HepG2 (cell line): ENCODE data around the gene NCOA3. TPM values are rescaled to one million over a fixed set of nuclear protein-coding genes. Genes with fewer than 3 reads are reported as not detected.

Source experiments
- ATAC-seq: fragments of 200-7000 bp; cut with Tn5 transposase; 3 replicates; pipeline ENCODE4 v1.9.1; 2020; ENCODE audit warnings: mild to moderate bottlenecking, moderate library complexity
- BruUV-seq: library from RNA; stranded (reverse); fragments of 400-500 nt; replicated peaks from 2 replicates; lab custom pipeline; 2021; lab: Mats Ljungman, UMichigan
- CTCF ChIA-PET: fragments of 300-600 bp; formaldehyde crosslinking; extraction: SDS; loops from one replicate; lab custom pipeline; 2021; ENCODE audit warnings: low total read pairs, inconsistent platforms, low intra/inter-chr PET ratio; lab: Yijun Ruan, JAX
- POLR2A ChIA-PET: fragments of 350-600 bp; sonication (Branson Sonifier 250); formaldehyde crosslinking; loops from one replicate; lab custom pipeline; 2020; ENCODE audit warnings: antibody characterized with exemption, inconsistent platforms; lab: Yijun Ruan, JAX
- DNase-seq: peaks from one replicate; pipeline ENCODE4 v3.0.0-alpha.2; 2015; ENCODE audit warnings: low spot score
- FAIRE-seq: peaks from 3 replicates; lab custom pipeline; 2011; peaks lifted over from hg19 to GRCh38; lab: Jason Lieb, UNC
- H2AFZ ChIP-seq: one replicate; pipeline ENCODE4 v1.6.1; 2011; ENCODE audit warnings: low read length, inconsistent platforms
- H3K27ac ChIP-seq: fragments of 300-600 bp; 3 replicates; pipeline ENCODE4 v1.8.0; 2011; ENCODE audit warnings: mixed run types, mild to moderate bottlenecking, mixed read lengths, low read length, inconsistent platforms; ENCODE audit not compliant: insufficient read depth; ENCODE audit errors: extremely low read length
- H3K27me3 ChIP-seq, 2 experiments: fragments of 200-600 bp in 1 of 2; 2 replicates in 1 of 2; 3 replicates in 1 of 2; pipeline versions ENCODE4 v1.6.0 to v1.8.0; 2011; ENCODE audit warnings: low read length in 2 of 2, mild to moderate bottlenecking in 2 of 2, moderate library complexity in 2 of 2, inconsistent platforms in 1 of 2; ENCODE audit not compliant: insufficient read depth in 2 of 2, control insufficient read depth in 1 of 2
- H3K36me3 ChIP-seq, 2 experiments: fragments of 200-600 bp in 1 of 2; replicated peaks in 1 of 2; 2 replicates in 1 of 2; 3 replicates in 1 of 2; pipeline versions ENCODE4 v1.5.1 to v1.8.0; 2011; ENCODE audit warnings: low read length in 2 of 2, inconsistent platforms in 1 of 2; ENCODE audit not compliant: insufficient read depth in 2 of 2, control insufficient read depth in 1 of 2
- H3K4me1 ChIP-seq: 2 replicates; pipeline ENCODE4 v1.5.1; 2012; ENCODE audit warnings: low read length, inconsistent platforms; ENCODE audit not compliant: insufficient read depth
- H3K4me2 ChIP-seq: 2 replicates; pipeline ENCODE4 v1.6.0; 2011; ENCODE audit warnings: low read depth, low read length, inconsistent platforms
- H3K4me3 ChIP-seq, 3 experiments: fragments of 200-600 bp in 1 of 3; sonication (generic), shearing (Covaris generic) in 1 of 3; replicated peaks in 1 of 3; 2 replicates each; pipeline ENCODE4 v1.5.1; 2011 to 2016; ENCODE audit warnings: low read length in 3 of 3, inconsistent platforms in 2 of 3, low read depth in 2 of 3, mild to moderate bottlenecking in 2 of 3, control low read depth in 1 of 3, mixed read lengths in 1 of 3; ENCODE audit not compliant: insufficient read depth in 1 of 3
- H3K79me2 ChIP-seq: one replicate; pipeline ENCODE4 v1.6.1; 2011; ENCODE audit warnings: low read length, inconsistent platforms; ENCODE audit not compliant: insufficient read depth
- H3K9ac ChIP-seq: 2 replicates; pipeline ENCODE4 v1.6.0; 2011; ENCODE audit warnings: mild to moderate bottlenecking, low read depth, low read length, inconsistent platforms; ENCODE audit not compliant: insufficient read depth
- H3K9me3 ChIP-seq: 2 replicates; pipeline ENCODE4 v1.5.1; 2012; ENCODE audit warnings: mild to moderate bottlenecking, low read length
- H4K20me1 ChIP-seq: 2 replicates; pipeline ENCODE4 v1.6.0; 2011; ENCODE audit warnings: inconsistent platforms, mild to moderate bottlenecking, low read length, moderate library complexity; ENCODE audit not compliant: insufficient read depth
- AHR ChIP-seq: IDR thresholded peaks from 2 replicates; pipeline ENCODE4 v1.6.1; 2018; ENCODE audit warnings: missing genetic modification reagents, missing compliant biosample characterization
- AKAP8 ChIP-seq: sonication (generic); formaldehyde crosslinking; IDR thresholded peaks from 2 replicates; pipeline ENCODE4 v1.5.1; 2020; ENCODE audit warnings: mild to moderate bottlenecking, missing genetic modification reagents
- ASH2L ChIP-seq: fragments of 300-600, 200-600 bp; sonication (generic); IDR thresholded peaks from 2 replicates; pipeline ENCODE4 v1.7.0; 2017; ENCODE audit warnings: low read depth, mild to moderate bottlenecking, moderate library complexity, mixed read lengths, low read length; ENCODE audit not compliant: insufficient read length
- FOXK1 ChIP-seq: sonication (generic); formaldehyde crosslinking; IDR thresholded peaks from 2 replicates; pipeline ENCODE4 v1.4.0; 2020; ENCODE audit warnings: low read depth, missing genetic modification reagents, borderline replicate concordance
- MEIS1 ChIP-seq: sonication (generic); formaldehyde crosslinking; IDR thresholded peaks from 2 replicates; pipeline ENCODE4 v1.9.0; 2021; ENCODE audit warnings: mild to moderate bottlenecking, missing genetic modification reagents, moderate library complexity, borderline replicate concordance
- NFE2 ChIP-seq: sonication (generic); formaldehyde crosslinking; IDR thresholded peaks from 2 replicates; pipeline ENCODE4 v1.4.0; 2020; ENCODE audit warnings: missing genetic modification reagents
- POLR2A ChIP-seq, 2 experiments: IDR thresholded peaks; 2 replicates each; pipeline ENCODE4 v1.6.1; 2011; ENCODE audit warnings: low read depth in 2 of 2, low read length in 2 of 2, mild to moderate bottlenecking in 1 of 2, moderate library complexity in 1 of 2; ENCODE audit not compliant: insufficient read depth in 1 of 2
- ZNF264 ChIP-seq: sonication (generic); formaldehyde crosslinking; IDR thresholded peaks from 2 replicates; pipeline ENCODE4 v1.4.0; 2020; ENCODE audit warnings: missing genetic modification reagents
- ZNF451 ChIP-seq: sonication (generic); formaldehyde crosslinking; IDR thresholded peaks from 2 replicates; pipeline ENCODE4 v1.5.0; 2020; ENCODE audit warnings: mild to moderate bottlenecking, missing genetic modification reagents
- WGBS: methylation state at CpG from one replicate; pipeline ENCODE4 v1.1.6; 2017; ENCODE audit warnings: low lambda C conversion rate; 5-methylcytosine and 5-hydroxymethylcytosine counted together
- in situ Hi-C: cut with HindIII; loops from 2 replicates; pipeline ENCODE4 v1.10.0; 2017; ENCODE audit warnings: low pct_unique_long_range_greater_than_20kb; ENCODE audit not compliant: extremely low pct_ligation_motif_present
- intact Hi-C: fragments of 100-400 bp; cut with micrococcal nuclease; formaldehyde crosslinking; loops from one replicate; pipeline ENCODE4 v1.10.0; 2022; ENCODE audit not compliant: unreplicated experiment
- polyA plus RNA-seq, 8 experiments: library from polyadenylated mRNA; depleted of rRNA in 3 of 8; stranded (reverse) in 7 of 8; unstranded in 1 of 8; fragments of >200 nt; fragmentation: Illumina TruSeq in 4 of 8; extraction: Trizol in 4 of 8; gene quantifications; 2 replicates each; pipeline versions ENCODE4 v1.2.1 to v1.2.3, GENCODE V29; 2011 to 2016; ENCODE audit warnings: low read depth in 4 of 8, missing spikeins in 1 of 8, mixed read lengths in 1 of 8; ENCODE audit not compliant: insufficient read depth in 1 of 8
- total RNA-seq, 5 experiments: library from RNA; depleted of rRNA; stranded (reverse); fragments of >200 nt; fragmentation: Illumina TruSeq; extraction: Trizol; gene quantifications; 2 replicates each; pipeline ENCODE4 v1.2.3, GENCODE V29; 2016; ENCODE audit warnings: low read depth in 1 of 5

Gene NCOA3
- total and polyA plus RNA-seq, 2 of the 13 experiments (the other 11 are each of a cell fraction or from before 2014, with no cell fraction given): 35.0 to 56.8 TPM

GRCh38 chr20:47660983-47661700, 159.5 kb downstream of the NCOA3 start (continued):
- TF ChIP-seq MEIS1 (CRISPR knock-in tag): no peak

GRCh38 chr20:47661714-47662113, 160.0 kb downstream of the NCOA3 start:
- DNase-seq (no peak), FAIRE-seq (no peak), ATAC-seq (no peak)
- Histone ChIP-seq H3K9ac (no peak overlapping the region), H3K4me3 (no peak overlapping the region), H3K36me3 (peaks cover 4 to 33% of the 10 kb centered on the region in 2 experiments; a peak in 3 of 5 replicates), H3K27me3 (no peaks in the 10 kb centered on the region), H4K20me1 (no peaks in the 10 kb centered on the region), H3K4me2 (no peak overlapping the region), H3K27ac (no peak overlapping the region), H3K4me1 (peaks cover 39% of the 10 kb centered on the region), H2AFZ (no peak overlapping the region), H3K9me3 (no peaks in the 10 kb centered on the region), H3K79me2 (no peaks in the 10 kb centered on the region)
- WGBS: 95% methylated on average over 7 of the region's 7 CpGs
- TF ChIP-seq ZNF264 (CRISPR knock-in tag) (no peak), ZNF451 (CRISPR knock-in tag) (no peak), POLR2A (IDR thresholded peaks at IDR 0.05; ENCODE audit: insufficient read depth in 1 of 2, low read depth in 2 of 2, low read length in 2 of 2) (0 out of 4 replicates have a peak, but pooled peaks of 1 of the 2 experiments have one; percentile 26), NFE2 (no peak), AKAP8 (CRISPR knock-in tag) (no peak), ASH2L (no peak), AHR (CRISPR knock-in tag) (no peak), FOXK1 (CRISPR knock-in tag) (no peak)
- in situ Hi-C loops (no loop called here), intact Hi-C loops (no loop called here)
- no TSS peak for BruUV-seq
- ChIA-PET CTCF (no interaction called here), POLR2A (no interaction called here)
